Fibroblast of skin of back (primary cell): ENCODE data around the gene HLA-F.

Experiments used
- DNase-seq: peaks from one replicate; pipeline ENCODE4 v3.0.0-alpha.2; 2013

Gene HLA-F

DNA sequence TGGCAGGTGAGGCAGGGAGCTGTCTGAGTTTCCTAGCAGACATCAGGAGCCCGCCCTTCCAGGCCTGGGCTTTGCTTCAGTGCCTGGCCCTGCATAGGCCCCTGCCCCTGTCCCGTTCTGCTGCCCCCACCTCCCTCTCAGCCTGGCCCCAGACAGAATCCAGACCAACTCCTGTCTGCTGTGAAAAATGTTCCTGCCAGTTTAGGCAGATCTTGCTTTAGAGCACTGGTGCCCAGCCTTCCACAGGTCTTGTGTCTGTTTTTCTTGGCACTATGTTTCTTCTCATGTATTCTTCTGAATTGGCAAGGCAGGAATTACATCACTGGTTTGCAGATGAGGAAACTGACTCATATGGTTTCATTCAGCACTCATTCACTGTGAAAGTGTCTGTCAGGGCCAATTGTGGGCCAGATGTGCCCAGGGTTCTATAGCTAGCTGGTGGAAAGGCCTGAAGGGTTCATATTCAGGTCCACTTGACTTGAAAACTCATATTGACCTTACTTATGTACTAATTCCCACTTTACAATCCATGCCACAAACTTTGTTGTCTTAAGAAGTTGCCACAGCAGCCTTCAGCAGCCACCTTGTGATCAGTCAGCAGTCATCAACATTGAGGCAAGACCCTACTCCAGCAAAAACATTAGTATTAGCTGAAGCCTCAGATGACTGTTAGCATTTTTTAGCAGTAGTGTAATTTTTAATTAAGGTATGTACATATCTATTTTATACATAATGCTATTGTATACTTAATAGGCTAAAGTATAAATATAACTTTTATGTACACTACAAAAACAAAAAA, 40.5 kb downstream of the HLA-F start:
- peak; percentile 69 for DNase-seq

DNA sequence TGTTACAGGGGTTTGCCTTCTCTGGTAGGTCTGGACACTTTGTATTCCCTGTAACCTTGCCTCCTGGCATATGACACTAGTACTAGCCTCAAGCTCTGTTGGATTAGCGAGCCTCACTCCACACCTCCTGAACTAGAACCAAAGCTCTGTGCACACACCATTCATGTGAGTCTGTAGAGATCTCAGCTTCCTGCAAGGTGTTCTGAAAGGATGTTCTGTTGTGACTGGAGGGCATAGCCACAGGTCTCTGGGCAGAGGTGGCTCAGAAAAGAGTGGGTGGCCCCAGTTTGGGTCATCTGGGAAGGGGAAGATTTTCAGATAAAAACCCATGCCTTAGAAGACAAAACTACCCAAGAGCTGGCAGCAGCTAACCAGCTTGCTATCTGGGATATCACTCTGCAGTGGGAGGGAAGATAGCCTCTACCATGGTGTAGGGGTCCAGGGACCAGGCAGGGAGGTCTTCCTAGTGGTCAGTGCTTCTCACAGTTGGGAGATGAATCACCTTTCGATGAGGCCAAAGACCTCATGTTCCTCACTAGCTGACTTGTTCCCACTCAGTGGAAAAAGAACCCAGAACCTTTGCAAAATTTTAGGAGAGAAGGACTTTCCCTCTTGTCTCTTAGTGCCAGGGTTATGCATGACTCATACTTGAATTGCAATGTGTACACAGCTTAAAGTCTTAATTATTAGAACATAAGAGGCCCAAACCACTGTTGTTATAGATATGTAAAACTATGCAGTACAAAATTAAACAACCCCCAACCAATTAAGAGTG, 41.4 kb downstream of the HLA-F start:
- no peak for DNase-seq

DNA sequence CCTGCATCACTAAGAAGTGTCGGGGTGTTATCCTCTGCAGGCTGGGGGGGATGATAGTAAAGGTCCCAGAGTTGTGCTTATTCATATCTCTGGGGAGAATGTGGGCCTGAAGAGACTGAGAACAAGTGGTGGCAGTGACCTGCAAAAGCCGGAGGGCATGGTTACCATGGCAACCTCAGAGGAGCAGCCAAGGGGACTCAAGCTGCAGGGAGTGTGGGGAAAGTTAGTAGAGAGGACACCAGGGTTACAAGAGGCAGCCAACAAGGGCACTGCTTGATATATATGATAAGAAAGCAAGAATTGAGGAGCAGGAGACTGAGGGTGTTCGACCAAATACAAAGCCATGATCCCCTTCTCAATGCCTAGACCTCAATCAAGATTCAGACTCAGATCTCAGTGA, 46.1 kb downstream of the HLA-F start:
- DNase-seq: no peak

DNA sequence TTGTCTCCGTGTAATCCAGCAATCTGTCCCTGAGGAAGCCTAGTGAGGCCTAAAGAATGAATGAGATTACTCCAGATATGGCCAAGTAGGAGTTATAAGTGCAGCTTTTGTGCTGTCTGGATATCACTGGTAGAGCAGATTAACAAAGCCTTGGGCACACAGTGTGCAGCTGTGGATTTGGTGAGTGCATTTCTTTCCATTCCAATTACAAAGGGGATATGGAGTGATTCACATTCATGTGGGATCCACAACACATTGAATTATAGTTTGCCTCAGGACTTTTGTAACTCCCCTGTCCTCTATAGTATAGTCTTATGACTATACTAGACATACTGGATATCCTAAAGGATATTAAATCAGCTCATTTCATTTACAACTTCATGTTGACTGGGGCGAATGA, 47.1 kb downstream of the HLA-F start:
- no peak for DNase-seq

DNA sequence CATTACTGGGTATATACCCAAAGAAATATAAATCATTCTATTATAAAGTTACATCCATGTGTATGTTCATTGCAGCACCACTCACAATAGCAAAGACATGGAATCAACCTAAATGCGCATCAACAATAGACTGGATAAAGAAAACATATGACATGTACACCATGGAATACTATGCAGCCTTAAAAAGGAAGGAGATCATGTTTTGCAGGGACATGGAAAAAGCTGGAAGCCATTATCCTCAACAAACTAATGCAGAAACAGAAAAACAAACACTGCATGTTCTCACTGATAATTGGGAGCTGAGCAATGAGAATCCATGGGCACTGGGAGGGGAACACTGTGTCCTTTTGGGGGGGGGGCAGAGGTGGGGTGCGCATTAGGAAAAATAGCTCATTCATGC, 53.5 kb downstream of the HLA-F start:
- DNase-seq: no peak
